ENCODE results near the gene ADARB2.
"Not testable (repeated sequence)": the region's sequence is repeated elsewhere in the genome, so short reads cannot be mapped to it uniquely, and the experiment has no call there.

Gene ADARB2

GRCh38 chr10:1168763-1169162 lies 568.6 kb downstream of the ADARB2 start:
- DNase-seq (ENCODE audit: low read depth): no peak

- DNase-seq (ENCODE audit: low read depth): no peak
Observed at GRCh38 chr10:1166828-1167275, 570.5 kb downstream of the ADARB2 start.

GRCh38 chr10:1166101-1166827 lies 571.1 kb downstream of the ADARB2 start:
- no peak for DNase-seq (ENCODE audit: low read depth)

GRCh38 chr10:1163831-1164230 lies 573.5 kb downstream of the ADARB2 start:
- no peak for DNase-seq (ENCODE audit: low read depth)

GRCh38 chr10:1163204-1163660 lies 574.1 kb downstream of the ADARB2 start:
- no peak for DNase-seq (ENCODE audit: low read depth)

- DNase-seq (ENCODE audit: low read depth): no peak
Observed at GRCh38 chr10:1162481-1163203, 574.7 kb downstream of the ADARB2 start.

- DNase-seq (ENCODE audit: low read depth): not testable (repeated sequence)
Observed at GRCh38 chr10:1161315-1161673, 576.0 kb downstream of the ADARB2 start.

GRCh38 chr10:1160561-1161314 lies 576.6 kb downstream of the ADARB2 start:
- DNase-seq (ENCODE audit: low read depth): no peak

GRCh38 chr10:1159131-1160061 lies 577.9 kb downstream of the ADARB2 start:
- DNase-seq (ENCODE audit: low read depth): no peak

GRCh38 chr10:1158536-1158935 lies 578.8 kb downstream of the ADARB2 start:
- DNase-seq (ENCODE audit: low read depth): not testable (repeated sequence)

GRCh38 chr10:1158066-1158465 lies 579.3 kb downstream of the ADARB2 start:
- no peak for DNase-seq (ENCODE audit: low read depth)

- DNase-seq (ENCODE audit: low read depth): no peak
Observed at GRCh38 chr10:1157615-1157933, 579.8 kb downstream of the ADARB2 start.

- no peak for DNase-seq (ENCODE audit: low read depth)
Observed at GRCh38 chr10:1156921-1157614, 580.3 kb downstream of the ADARB2 start.

- no peak for DNase-seq (ENCODE audit: low read depth)
Observed at GRCh38 chr10:1156616-1156886, 580.8 kb downstream of the ADARB2 start.

GRCh38 chr10:1155791-1156615 lies 581.3 kb downstream of the ADARB2 start:
- DNase-seq (ENCODE audit: low read depth): no peak

GRCh38 chr10:1154531-1155295 lies 582.6 kb downstream of the ADARB2 start:
- no peak for DNase-seq (ENCODE audit: low read depth)

GRCh38 chr10:1153805-1154351 lies 583.4 kb downstream of the ADARB2 start:
- DNase-seq (ENCODE audit: low read depth): no peak

- no peak for DNase-seq (ENCODE audit: low read depth)
Observed at GRCh38 chr10:1153251-1153763, 584.0 kb downstream of the ADARB2 start.

All from activated T-helper 9 cell treated with anti-CD3 and anti-CD28 coated beads, Interleukin-2, amount 50 U/mL, for 16 hours (primary cell).